WERI-Rb-1 (cell line): Measurements from ENCODE around the gene MTREX.

ENCODE experiments used
- DNase-seq: peaks from one replicate; pipeline ENCODE4 v3.0.0-alpha.2; 2020
- H3K27ac ChIP-seq: fragments of 250-450 bp; sonication (Bioruptor Pico); 2 replicates; pipeline ENCODE4 v1.5.1; 2020; ENCODE audit warnings: mild to moderate bottlenecking, moderate library complexity
- H3K27me3 ChIP-seq: fragments of 250-450 bp; sonication (Bioruptor Pico); 2 replicates; pipeline ENCODE4 v1.5.1; 2021; ENCODE audit warnings: mild to moderate bottlenecking, low read depth, moderate library complexity; ENCODE audit not compliant: insufficient read depth, severe bottlenecking
- H3K36me3 ChIP-seq: fragments of 250-450 bp; sonication (Bioruptor Pico); 2 replicates; pipeline ENCODE4 v1.5.1; 2020; ENCODE audit warnings: mild to moderate bottlenecking, moderate library complexity
- H3K4me3 ChIP-seq: 2 replicates; pipeline ENCODE4 v1.5.1; 2011; ENCODE audit warnings: low read depth, mild to moderate bottlenecking, control low read depth, low read length
- H3K9me3 ChIP-seq: fragments of 250-450 bp; sonication (Bioruptor Pico); 2 replicates; pipeline ENCODE4 v1.5.1; 2021; ENCODE audit warnings: mild to moderate bottlenecking, moderate library complexity; ENCODE audit not compliant: severe bottlenecking
- CTCF ChIP-seq: IDR thresholded peaks from 2 replicates; pipeline ENCODE4 v1.5.1; 2011; ENCODE audit warnings: low read depth, mild to moderate bottlenecking, control low read depth, inconsistent platforms, low read length

Gene MTREX

GRCh38 chr5:55289808-55290207 lies 18.0 kb upstream of the MTREX start:
- Histone ChIP-seq H3K27ac (no peak overlapping the region), H3K27me3 (no peaks in the 10 kb centered on the region), H3K4me3 (no peak overlapping the region), H3K9me3 (no peaks in the 10 kb centered on the region), H3K36me3 (peaks cover 76% of the 10 kb centered on the region)
- no peak for DNase-seq
- TF ChIP-seq CTCF: no peak

- TF ChIP-seq CTCF: no peak
- peaks cover 80% of the 10 kb centered on the region for H3K36me3 ChIP-seq
- no peaks in the 10 kb centered on the region for H3K9me3 ChIP-seq
- no peak for DNase-seq
- H3K27ac ChIP-seq: no peak overlapping the region
- no peak overlapping the region for H3K4me3 ChIP-seq
- no peaks in the 10 kb centered on the region for H3K27me3 ChIP-seq
Observed at GRCh38 chr5:55290991-55291390, 16.8 kb upstream of the MTREX start.

- H3K9me3 ChIP-seq: no peaks in the 10 kb centered on the region
- no peak for TF ChIP-seq CTCF
- no peak overlapping the region for H3K4me3 ChIP-seq
- DNase-seq: no peak
- H3K27me3 ChIP-seq: no peaks in the 10 kb centered on the region
- H3K27ac ChIP-seq: no peak overlapping the region
- H3K36me3 ChIP-seq: peaks cover 75% of the 10 kb centered on the region
Observed at GRCh38 chr5:55294935-55295334, 12.9 kb upstream of the MTREX start.

- Histone ChIP-seq H3K27ac (no peak overlapping the region), H3K36me3 (peaks cover 41% of the 10 kb centered on the region), H3K27me3 (no peaks in the 10 kb centered on the region), H3K9me3 (no peaks in the 10 kb centered on the region), H3K4me3 (no peak overlapping the region)
- TF ChIP-seq CTCF: no peak
- no peak for DNase-seq
Observed at GRCh38 chr5:55300890-55301289, 6.9 kb upstream of the MTREX start.

GRCh38 chr5:55303238-55303690 lies 4.5 kb upstream of the MTREX start:
- Histone ChIP-seq H3K4me3 (no peak overlapping the region), H3K27ac (no peak overlapping the region)
- no peak for DNase-seq

More at GRCh38 chr5:55303238-55303690, 4.5 kb upstream of the MTREX start:
- TF ChIP-seq CTCF: no peak
- Histone ChIP-seq H3K27me3 (no peaks in the 10 kb centered on the region), H3K9me3 (no peaks in the 10 kb centered on the region), H3K36me3 (peaks cover 22% of the 10 kb centered on the region)
